Measurements from ENCODE around the gene DBH. TPM values are rescaled to one million over a fixed set of nuclear protein-coding genes. Genes with fewer than 3 reads are reported as not detected.

The DBH gene
- total and polyA plus RNA-seq, 2 of the 13 experiments (the other 11 are each of a cell fraction or from before 2014, with no cell fraction given) = not detected

- TF ChIP-seq ETS1 (CRISPR knock-in tag; IDR thresholded peaks at IDR 0.05) (peak; percentile 92), MXD1 (CRISPR knock-in tag; IDR thresholded peaks at IDR 0.05) (peak; percentile 69; the same call in 1 of the 2 replicates), ZNF891 (CRISPR knock-in tag; IDR thresholded peaks at IDR 0.05) (no peak), GABPB1 (CRISPR knock-in tag; IDR thresholded peaks at IDR 0.05) (peak; percentile 50; the same call in 1 of the 2 replicates), ZNF430 (CRISPR knock-in tag; IDR thresholded peaks at IDR 0.05) (peak; percentile 54; the same call in 1 of the 2 replicates), ZNF878 (CRISPR knock-in tag; IDR thresholded peaks at IDR 0.05) (0 out of 2 replicates have a peak, but pooled peaks have one; percentile 20), KLF15 (CRISPR knock-in tag; IDR thresholded peaks at IDR 0.05; ENCODE audit: borderline replicate concordance) (0 out of 2 replicates have a peak, but pooled peaks have one; percentile 50), FOXO1 (CRISPR knock-in tag; IDR thresholded peaks at IDR 0.05) (no peak), ZBTB44 (CRISPR knock-in tag; IDR thresholded peaks at IDR 0.05) (0 out of 2 replicates have a peak, but pooled peaks have one; percentile 63), PATZ1 (CRISPR knock-in tag; IDR thresholded peaks at IDR 0.05) (peak; percentile 42), ZNF281 (CRISPR knock-in tag; IDR thresholded peaks at IDR 0.05; ENCODE audit: borderline replicate concordance) (0 out of 2 replicates have a peak, but pooled peaks have one; percentile 22), ZSCAN12 (CRISPR knock-in tag; IDR thresholded peaks at IDR 0.05) (peak; percentile 91), THAP11 (CRISPR knock-in tag; IDR thresholded peaks at IDR 0.05) (0 out of 2 replicates have a peak, but pooled peaks have one; percentile 20), HOXA5 (CRISPR knock-in tag; IDR thresholded peaks at IDR 0.05) (peak; percentile 91; the same call in 1 of the 2 replicates), SRY (CRISPR knock-in tag; IDR thresholded peaks at IDR 0.05) (peak; percentile 90; the same call in 1 of the 2 replicates), ZNF530 (CRISPR knock-in tag; IDR thresholded peaks at IDR 0.05; ENCODE audit: low read depth) (no peak)
Measured at GRCh38 chr9:133609311-133610098, 26.7 kb upstream of the DBH start, which contains the start of gene FAM163B (continued).

Measured in HepG2 (cell line).